Sigmoid colon (tissue), 4 donors: ENCODE results near the gene VPS35L.

Source experiments
- EP300 ChIP-seq, 4 donors: sonication (generic); formaldehyde crosslinking; IDR thresholded peaks; one replicate each; pipeline ENCODE4 v1.6.1; 2017; ENCODE audit warnings: antibody characterized with exemption in 4 of 4
- POLR2A ChIP-seq, 2 donors: fragments of 450-650 bp; IDR thresholded peaks; one replicate each; pipeline ENCODE4 v1.6.1; 2016; ENCODE audit warnings: antibody characterized with exemption in 2 of 2, mild to moderate bottlenecking in 2 of 2, moderate library complexity in 2 of 2
- POLR2AphosphoS5 ChIP-seq, 4 donors: sonication (generic); formaldehyde crosslinking; IDR thresholded peaks; one replicate each; pipeline ENCODE4 v1.6.1; 2017; ENCODE audit warnings: antibody characterized with exemption in 4 of 4
- TF ChIP-seq, protein P1 (sequence below), 4 experiments: fragments of 450-650 bp in 3 of 4; fragments of 200-600 bp in 1 of 4; IDR thresholded peaks; one replicate each; pipeline ENCODE4 v1.5.1; 2016 to 2019; ENCODE audit warnings: antibody characterized with exemption in 4 of 4, mild to moderate bottlenecking in 3 of 4, moderate library complexity in 2 of 4

DNA sequence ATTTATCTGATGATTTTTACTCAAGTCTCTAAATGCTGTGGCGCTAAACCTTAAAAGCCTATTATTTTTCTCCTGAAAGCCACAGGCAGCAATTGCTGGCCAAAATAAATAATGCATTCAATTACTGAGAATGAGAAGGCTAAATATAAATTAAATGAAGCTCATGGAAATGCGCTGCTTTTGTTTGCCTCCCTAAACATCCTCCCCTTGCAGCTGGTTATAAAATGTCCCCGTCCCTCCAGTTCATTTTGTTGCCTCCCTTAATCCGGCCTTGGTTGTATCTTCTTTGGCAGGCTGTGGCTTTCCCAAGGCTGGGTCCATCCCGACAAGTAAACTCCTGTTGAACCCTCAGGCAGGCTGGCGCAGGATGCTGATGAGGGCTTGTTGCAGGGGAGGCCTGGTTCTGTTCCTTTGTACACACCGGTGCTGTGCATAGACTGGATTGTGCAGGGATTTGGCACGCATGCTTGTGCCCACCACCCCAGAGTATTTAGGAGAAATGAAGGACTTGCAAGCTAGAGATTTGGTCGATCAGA lies 99.8 kb downstream of the VPS35L start:
- TF ChIP-seq POLR2A (IDR thresholded peaks at IDR 0.05) (no peak), EP300 (IDR thresholded peaks at IDR 0.05) (no peak), POLR2AphosphoS5 (IDR thresholded peaks at IDR 0.05) (no peak)
- TF ChIP-seq, protein P1, sequence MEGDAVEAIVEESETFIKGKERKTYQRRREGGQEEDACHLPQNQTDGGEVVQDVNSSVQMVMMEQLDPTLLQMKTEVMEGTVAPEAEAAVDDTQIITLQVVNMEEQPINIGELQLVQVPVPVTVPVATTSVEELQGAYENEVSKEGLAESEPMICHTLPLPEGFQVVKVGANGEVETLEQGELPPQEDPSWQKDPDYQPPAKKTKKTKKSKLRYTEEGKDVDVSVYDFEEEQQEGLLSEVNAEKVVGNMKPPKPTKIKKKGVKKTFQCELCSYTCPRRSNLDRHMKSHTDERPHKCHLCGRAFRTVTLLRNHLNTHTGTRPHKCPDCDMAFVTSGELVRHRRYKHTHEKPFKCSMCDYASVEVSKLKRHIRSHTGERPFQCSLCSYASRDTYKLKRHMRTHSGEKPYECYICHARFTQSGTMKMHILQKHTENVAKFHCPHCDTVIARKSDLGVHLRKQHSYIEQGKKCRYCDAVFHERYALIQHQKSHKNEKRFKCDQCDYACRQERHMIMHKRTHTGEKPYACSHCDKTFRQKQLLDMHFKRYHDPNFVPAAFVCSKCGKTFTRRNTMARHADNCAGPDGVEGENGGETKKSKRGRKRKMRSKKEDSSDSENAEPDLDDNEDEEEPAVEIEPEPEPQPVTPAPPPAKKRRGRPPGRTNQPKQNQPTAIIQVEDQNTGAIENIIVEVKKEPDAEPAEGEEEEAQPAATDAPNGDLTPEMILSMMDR (IDR thresholded peaks at IDR 0.05), result no peak
